ENCODE results near the gene MPZL2.

The MPZL2 gene

DNA sequence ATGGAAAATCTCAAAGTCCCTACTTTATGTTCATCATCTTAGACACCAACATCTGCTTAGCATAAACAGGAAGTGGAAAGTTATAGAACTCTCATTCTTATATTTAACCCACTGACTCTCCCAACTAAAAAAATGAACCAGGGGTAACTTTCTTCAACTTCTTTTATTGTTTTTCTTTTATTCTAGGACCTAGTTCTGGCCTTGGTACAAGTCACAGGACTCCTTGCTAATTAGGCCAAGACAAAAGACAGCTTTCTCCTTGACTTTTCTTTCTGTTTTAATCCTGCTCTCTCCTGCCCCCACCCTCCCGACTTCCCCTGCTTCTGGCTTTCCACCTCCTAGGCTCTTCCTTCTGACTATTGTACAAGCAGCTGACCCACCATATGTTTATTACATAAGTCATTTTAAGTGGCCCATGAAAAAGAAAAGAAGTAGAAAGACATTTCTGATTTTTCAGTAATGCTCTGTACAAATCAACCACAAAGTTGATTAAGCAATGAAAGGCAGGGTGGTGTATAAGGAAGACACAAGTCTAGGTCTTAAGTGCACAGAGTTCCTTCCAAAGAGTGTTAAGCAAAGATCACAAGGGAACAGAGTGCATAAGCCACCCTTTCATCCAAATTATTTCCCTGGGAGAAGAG, 57.6 kb downstream of the MPZL2 start:
- peaks cover 21% of the 10 kb centered on the region for H3K4me1 ChIP-seq (ENCODE audit: low read length)
- peak overlapping the region; percentile 33; the same call in 1 of the 2 replicates for H2AFZ ChIP-seq (ENCODE audit: low read depth, low read length)
- peaks cover 19% of the 10 kb centered on the region for H3K27me3 ChIP-seq (ENCODE audit: low read depth, low read length)
- no peaks in the 10 kb centered on the region for H3K36me3 ChIP-seq (replicated peaks; ENCODE audit: low read depth, low read length)
- H3K9me3 ChIP-seq (ENCODE audit: insufficient read depth, low read length), result no peaks in the 10 kb centered on the region
- no peak for TF ChIP-seq EZH2phosphoT487 (IDR thresholded peaks at IDR 0.05; ENCODE audit: low read depth)
- TF ChIP-seq, protein P1, sequence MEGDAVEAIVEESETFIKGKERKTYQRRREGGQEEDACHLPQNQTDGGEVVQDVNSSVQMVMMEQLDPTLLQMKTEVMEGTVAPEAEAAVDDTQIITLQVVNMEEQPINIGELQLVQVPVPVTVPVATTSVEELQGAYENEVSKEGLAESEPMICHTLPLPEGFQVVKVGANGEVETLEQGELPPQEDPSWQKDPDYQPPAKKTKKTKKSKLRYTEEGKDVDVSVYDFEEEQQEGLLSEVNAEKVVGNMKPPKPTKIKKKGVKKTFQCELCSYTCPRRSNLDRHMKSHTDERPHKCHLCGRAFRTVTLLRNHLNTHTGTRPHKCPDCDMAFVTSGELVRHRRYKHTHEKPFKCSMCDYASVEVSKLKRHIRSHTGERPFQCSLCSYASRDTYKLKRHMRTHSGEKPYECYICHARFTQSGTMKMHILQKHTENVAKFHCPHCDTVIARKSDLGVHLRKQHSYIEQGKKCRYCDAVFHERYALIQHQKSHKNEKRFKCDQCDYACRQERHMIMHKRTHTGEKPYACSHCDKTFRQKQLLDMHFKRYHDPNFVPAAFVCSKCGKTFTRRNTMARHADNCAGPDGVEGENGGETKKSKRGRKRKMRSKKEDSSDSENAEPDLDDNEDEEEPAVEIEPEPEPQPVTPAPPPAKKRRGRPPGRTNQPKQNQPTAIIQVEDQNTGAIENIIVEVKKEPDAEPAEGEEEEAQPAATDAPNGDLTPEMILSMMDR (IDR thresholded peaks at IDR 0.05; ENCODE audit: low read depth, low read length), result no peak
- 0 out of 2 replicates have a peak overlapping the region, but pooled peaks have one; percentile 3 for H3K27ac ChIP-seq (ENCODE audit: low read length)
- H3K79me2 ChIP-seq (ENCODE audit: low read length), result no peaks in the 10 kb centered on the region
- no peaks in the 10 kb centered on the region for H4K20me1 ChIP-seq (ENCODE audit: insufficient read depth, low read length)
- H3K4me3 ChIP-seq (ENCODE audit: low read length), result peak overlapping the region; percentile 7; the same call in 1 of the 2 replicates
- H3K9ac ChIP-seq (ENCODE audit: low read length), result no peak overlapping the region
- peak overlapping the region; percentile 56 for H3K4me2 ChIP-seq (ENCODE audit: low read length)

DNA sequence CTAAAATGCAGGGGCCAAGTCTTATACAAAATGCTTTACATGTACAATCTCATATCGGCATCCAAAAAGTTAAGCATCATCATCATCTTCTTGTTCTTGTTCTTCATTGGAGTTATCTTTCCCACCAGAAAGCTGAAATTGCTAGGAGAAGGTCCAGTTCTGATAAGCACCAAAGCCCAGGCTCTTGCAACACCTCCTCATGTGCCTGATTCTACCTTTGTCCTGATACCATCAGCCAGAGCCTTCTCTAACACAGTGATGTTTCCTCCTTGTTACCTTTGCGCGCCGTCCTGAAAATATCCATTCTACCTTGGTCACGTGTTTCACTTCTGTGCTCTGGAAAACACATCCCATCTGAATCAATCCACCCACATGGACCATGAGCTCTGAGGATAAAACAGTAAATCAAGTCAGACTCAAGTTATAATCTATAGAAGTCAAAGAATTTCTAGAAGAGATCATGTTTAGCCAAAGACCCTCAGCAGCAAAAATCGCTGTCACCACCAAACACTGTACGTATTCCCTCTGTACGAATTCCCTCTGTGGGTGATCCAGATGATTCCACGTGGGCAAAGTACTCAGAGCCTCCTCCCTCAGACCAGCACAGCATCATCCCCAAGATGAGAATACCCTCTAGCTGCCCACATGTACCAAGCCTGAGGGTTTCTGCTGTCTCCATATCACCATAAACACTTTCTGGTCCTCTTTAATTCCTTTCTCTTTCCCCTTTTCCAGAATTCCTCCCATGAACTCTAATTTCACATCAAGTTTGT, 58.3 kb downstream of the MPZL2 start:
- TF ChIP-seq, protein P1 (IDR thresholded peaks at IDR 0.05; ENCODE audit: low read depth, low read length), result no peak
- no peak for TF ChIP-seq EZH2phosphoT487 (IDR thresholded peaks at IDR 0.05; ENCODE audit: low read depth)
- Histone ChIP-seq H2AFZ (ENCODE audit: low read depth, low read length) (no peak overlapping the region), H3K9ac (ENCODE audit: low read length) (no peak overlapping the region), H3K4me3 (ENCODE audit: low read length) (no peak overlapping the region), H3K9me3 (ENCODE audit: insufficient read depth, low read length) (no peaks in the 10 kb centered on the region), H3K36me3 (replicated peaks; ENCODE audit: low read depth, low read length) (no peaks in the 10 kb centered on the region), H3K4me1 (ENCODE audit: low read length) (peaks cover 21% of the 10 kb centered on the region), H3K27me3 (ENCODE audit: low read depth, low read length) (peaks cover 15% of the 10 kb centered on the region), H3K27ac (ENCODE audit: low read length) (no peak overlapping the region), H3K79me2 (ENCODE audit: low read length) (no peaks in the 10 kb centered on the region), H3K4me2 (ENCODE audit: low read length) (peak overlapping the region; percentile 56; the same call in 1 of the 2 replicates), H4K20me1 (ENCODE audit: insufficient read depth, low read length) (no peaks in the 10 kb centered on the region)
